ENCODE measurements around the gene KRT84.

KRT84 gene

GRCh38 chr12:52354200-52354599, 31.3 kb downstream of the KRT84 start:
- DNase-seq (ENCODE audit: extremely low read depth, insufficient read length): no peak
- H3K4me3 ChIP-seq (replicated peaks; ENCODE audit: low read depth, low read length): no peak overlapping the region
- H3K27me3 ChIP-seq (replicated peaks; ENCODE audit: control insufficient read depth, insufficient read depth, low read length): peaks cover 1% of the 10 kb centered on the region
- no peaks in the 10 kb centered on the region for H3K36me3 ChIP-seq (ENCODE audit: control insufficient read depth, insufficient read depth, low read length)
- TF ChIP-seq CTCF (IDR thresholded peaks at IDR 0.05; ENCODE audit: insufficient read depth, low read length, poor library complexity, severe bottlenecking): no peak

- no peak overlapping the region for H3K4me3 ChIP-seq (replicated peaks; ENCODE audit: low read depth, low read length)
- peaks cover 1% of the 10 kb centered on the region for H3K27me3 ChIP-seq (replicated peaks; ENCODE audit: control insufficient read depth, insufficient read depth, low read length)
- no peaks in the 10 kb centered on the region for H3K36me3 ChIP-seq (ENCODE audit: control insufficient read depth, insufficient read depth, low read length)
- no peak for TF ChIP-seq CTCF (IDR thresholded peaks at IDR 0.05; ENCODE audit: insufficient read depth, low read length, poor library complexity, severe bottlenecking)
- DNase-seq (ENCODE audit: extremely low read depth, insufficient read length): no peak
These were observed 31.7 kb downstream of the KRT84 start for GRCh38 chr12:52353766-52354165.

- no peak for DNase-seq (ENCODE audit: extremely low read depth, insufficient read length)
- no peak for TF ChIP-seq CTCF (IDR thresholded peaks at IDR 0.05; ENCODE audit: insufficient read depth, low read length, poor library complexity, severe bottlenecking)
- H3K27me3 ChIP-seq (replicated peaks; ENCODE audit: control insufficient read depth, insufficient read depth, low read length): peaks cover 1% of the 10 kb centered on the region
- H3K36me3 ChIP-seq (ENCODE audit: control insufficient read depth, insufficient read depth, low read length): no peaks in the 10 kb centered on the region
- H3K4me3 ChIP-seq (replicated peaks; ENCODE audit: low read depth, low read length): no peak overlapping the region
These were observed 32.5 kb downstream of the KRT84 start for GRCh38 chr12:52352951-52353350.

- no peak for DNase-seq (ENCODE audit: extremely low read depth, insufficient read length)
- Histone ChIP-seq H3K36me3 (ENCODE audit: control insufficient read depth, insufficient read depth, low read length) (no peaks in the 10 kb centered on the region), H3K27me3 (replicated peaks; ENCODE audit: control insufficient read depth, insufficient read depth, low read length) (peaks cover 1% of the 10 kb centered on the region), H3K4me3 (replicated peaks; ENCODE audit: low read depth, low read length) (no peak overlapping the region)
- no peak for TF ChIP-seq CTCF (IDR thresholded peaks at IDR 0.05; ENCODE audit: insufficient read depth, low read length, poor library complexity, severe bottlenecking)
These were observed 34.0 kb downstream of the KRT84 start for GRCh38 chr12:52351196-52352059.

GRCh38 chr12:52350786-52351185, 34.7 kb downstream of the KRT84 start:
- Histone ChIP-seq H3K36me3 (ENCODE audit: control insufficient read depth, insufficient read depth, low read length) (no peaks in the 10 kb centered on the region), H3K4me3 (replicated peaks; ENCODE audit: low read depth, low read length) (no peak overlapping the region), H3K27me3 (replicated peaks; ENCODE audit: control insufficient read depth, insufficient read depth, low read length) (peaks cover 1% of the 10 kb centered on the region)
- DNase-seq (ENCODE audit: extremely low read depth, insufficient read length): no peak
- no peak for TF ChIP-seq CTCF (IDR thresholded peaks at IDR 0.05; ENCODE audit: insufficient read depth, low read length, poor library complexity, severe bottlenecking)

All from GM06990 (cell line).